ENCODE results near the gene CENPX.

GRCh38 chr17:82047914-82048570 is 25.4 kb upstream of the CENPX start:
- TF ChIP-seq CTCF (IDR thresholded peaks at IDR 0.05; ENCODE audit: poor library complexity): no peak
- TF ChIP-seq EZH2phosphoT487 (IDR thresholded peaks at IDR 0.05; ENCODE audit: low read depth, severe bottlenecking, unreplicated experiment): no peak
